ENCODE data around the gene CIDEA.
"Not testable (repeated sequence)": the region's sequence is repeated elsewhere in the genome, so short reads cannot be mapped to it uniquely, and the experiment has no call there.

Gene CIDEA, protein sequence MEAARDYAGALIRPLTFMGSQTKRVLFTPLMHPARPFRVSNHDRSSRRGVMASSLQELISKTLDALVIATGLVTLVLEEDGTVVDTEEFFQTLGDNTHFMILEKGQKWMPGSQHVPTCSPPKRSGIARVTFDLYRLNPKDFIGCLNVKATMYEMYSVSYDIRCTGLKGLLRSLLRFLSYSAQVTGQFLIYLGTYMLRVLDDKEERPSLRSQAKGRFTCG

DNA sequence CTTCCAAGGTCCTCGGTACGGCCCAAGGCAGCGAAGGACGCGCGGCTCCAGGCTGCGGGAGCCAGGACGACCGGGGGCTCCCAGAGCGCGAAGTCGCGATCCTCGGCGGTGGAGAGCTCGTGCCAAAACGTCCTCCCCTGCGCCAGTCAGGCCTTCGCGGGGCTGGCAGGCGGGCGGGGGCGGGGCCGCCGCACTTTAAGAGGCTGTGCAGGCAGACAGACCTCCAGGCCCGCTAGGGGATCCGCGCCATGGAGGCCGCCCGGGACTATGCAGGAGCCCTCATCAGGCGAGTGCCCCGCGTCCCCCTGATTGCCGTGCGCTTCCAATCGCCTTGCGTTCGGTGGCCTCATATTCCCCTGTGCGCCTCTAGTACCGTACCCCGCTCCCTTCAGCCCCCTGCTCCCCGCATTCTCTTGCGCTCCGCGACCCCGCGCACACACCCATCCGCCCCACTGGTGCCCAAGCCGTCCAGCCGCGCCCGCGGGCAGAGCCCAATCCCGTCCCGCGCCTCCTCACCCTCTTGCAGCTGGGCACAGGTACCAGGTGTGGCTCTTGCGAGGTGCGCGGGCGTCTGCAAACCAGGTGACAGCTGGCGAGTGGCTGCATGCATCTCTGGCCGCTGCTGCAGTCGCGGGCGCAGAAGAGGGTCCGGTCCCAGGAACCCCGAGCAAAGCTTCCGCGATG lies at the start of gene CIDEA:
Gene CIDEA (plus strand): TSS at position 226 of the 684 bp plus-strand sequence. CDS start 23 bp downstream, at position 249.
- no peak for DNase-seq

GRCh38 chr18:12208296-12209153 lies 45.6 kb upstream of the CIDEA start:
- not testable (repeated sequence) for DNase-seq

GRCh38 chr18:12212308-12212707 lies 41.9 kb upstream of the CIDEA start:
- not testable (repeated sequence) for DNase-seq

- not testable (repeated sequence) for DNase-seq
Observed at GRCh38 chr18:12214296-12215005, 39.7 kb upstream of the CIDEA start.

- DNase-seq: not testable (repeated sequence)
Observed at GRCh38 chr18:12216471-12216870, 37.7 kb upstream of the CIDEA start.

GRCh38 chr18:12218603-12219002 lies 35.6 kb upstream of the CIDEA start:
- DNase-seq: not testable (repeated sequence)

DNA sequence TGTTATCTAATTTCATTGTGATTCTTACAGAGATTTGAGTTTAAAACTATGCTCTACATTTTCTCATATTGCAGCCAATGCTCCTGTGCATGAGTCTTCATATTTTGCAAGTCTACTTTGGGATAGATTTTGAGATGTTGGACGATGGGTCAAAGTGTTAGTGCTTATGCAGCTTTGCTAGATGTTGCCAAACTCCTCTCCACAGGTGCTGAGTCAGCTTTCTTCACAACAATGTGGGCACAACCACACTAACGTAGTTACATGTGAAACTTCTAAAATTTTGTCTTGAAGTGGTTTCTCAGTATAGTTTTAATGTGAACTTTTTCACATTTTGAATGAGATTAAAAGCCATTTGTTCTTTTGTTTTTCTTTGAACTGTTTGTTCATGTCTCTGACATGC lies 32.1 kb upstream of the CIDEA start:
- DNase-seq: not testable (repeated sequence)

GRCh38 chr18:12223326-12223725 lies 30.8 kb upstream of the CIDEA start:
- not testable (repeated sequence) for DNase-seq

- not testable (repeated sequence) for DNase-seq
Observed at GRCh38 chr18:12226807-12227206, 27.4 kb upstream of the CIDEA start.

DNA sequence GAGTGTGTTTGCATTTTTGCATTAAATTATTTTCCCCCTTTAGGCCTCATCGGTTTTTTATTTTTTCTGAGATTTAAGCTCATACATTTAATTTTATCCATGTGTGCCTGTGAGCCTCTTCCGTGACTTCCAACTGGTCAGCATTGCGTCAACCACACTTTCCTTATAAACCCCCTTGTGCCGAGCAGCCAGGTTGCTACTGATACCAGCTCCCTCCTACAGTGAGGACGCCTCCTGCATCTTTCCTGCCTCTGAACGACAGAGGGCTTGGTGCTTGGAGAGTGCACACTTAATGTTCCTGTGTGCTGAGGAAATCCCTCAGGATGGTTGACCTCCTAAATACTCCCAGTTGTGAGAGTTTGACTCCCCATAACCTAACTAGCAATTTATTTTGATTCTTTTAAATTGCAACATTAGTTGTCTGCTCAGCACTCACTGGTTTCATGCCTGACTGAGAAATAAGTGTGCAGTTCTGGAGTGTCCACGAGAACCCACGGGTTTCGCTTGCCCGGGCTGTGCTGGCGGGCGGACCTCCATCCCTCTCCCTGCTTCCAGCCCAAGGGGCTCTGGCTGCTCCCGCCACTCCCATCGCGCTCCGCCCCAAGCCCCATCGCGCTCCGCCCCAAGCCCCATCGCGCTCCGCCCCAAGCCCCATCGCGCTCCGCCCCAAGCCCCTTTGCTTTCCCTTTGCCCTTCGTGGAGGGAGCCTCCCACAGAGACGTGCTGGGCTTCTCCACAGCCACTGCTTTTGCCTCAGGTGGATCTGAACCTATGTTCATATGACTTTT lies 26.6 kb upstream of the CIDEA start:
- not testable (repeated sequence) for DNase-seq

DNA sequence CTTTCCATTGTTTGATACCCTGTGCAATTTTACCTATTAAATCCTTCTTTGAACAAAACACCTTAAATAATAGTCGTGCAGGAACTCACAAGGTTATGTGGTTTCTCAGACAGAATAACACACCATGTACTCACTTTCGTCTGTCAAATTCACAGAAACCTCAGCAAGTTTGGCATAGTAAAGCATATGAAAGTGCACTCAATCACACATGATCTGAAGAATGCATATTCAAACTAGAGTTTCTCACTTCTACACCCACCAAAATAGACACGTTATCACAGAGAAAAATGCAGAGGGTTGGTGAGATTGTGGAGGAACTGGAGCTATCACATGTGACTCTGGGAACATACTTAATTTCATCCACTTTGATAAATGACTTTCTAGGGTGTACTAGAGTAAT lies 25.9 kb upstream of the CIDEA start:
- DNase-seq: not testable (repeated sequence)

DNA sequence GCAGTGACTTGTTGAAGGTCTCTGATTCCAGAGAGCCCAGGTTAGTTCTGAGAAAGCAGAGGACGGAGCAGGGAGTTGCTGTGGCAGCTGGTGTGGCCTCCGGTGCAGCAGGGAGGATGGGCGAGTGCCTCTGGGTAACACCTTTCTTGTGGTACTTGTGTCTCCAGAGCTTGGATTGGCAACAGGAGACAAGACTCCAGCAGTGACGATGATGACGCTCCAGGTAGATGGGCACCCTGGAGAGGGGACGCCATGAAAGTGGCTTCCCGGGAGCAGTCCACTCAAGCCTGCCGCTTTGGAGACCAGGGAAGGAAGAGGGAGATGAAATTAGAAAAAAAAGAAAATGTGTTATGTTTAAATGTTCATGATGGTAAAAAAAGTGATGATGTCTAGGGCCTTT lies 23.6 kb upstream of the CIDEA start:
- DNase-seq: not testable (repeated sequence)

GRCh38 chr18:12231040-12231882 lies 22.9 kb upstream of the CIDEA start:
- DNase-seq: no peak

- DNase-seq: no peak
Observed at GRCh38 chr18:12231986-12232385, 22.2 kb upstream of the CIDEA start.

GRCh38 chr18:12233378-12233777 lies 20.8 kb upstream of the CIDEA start:
- DNase-seq: no peak

DNA sequence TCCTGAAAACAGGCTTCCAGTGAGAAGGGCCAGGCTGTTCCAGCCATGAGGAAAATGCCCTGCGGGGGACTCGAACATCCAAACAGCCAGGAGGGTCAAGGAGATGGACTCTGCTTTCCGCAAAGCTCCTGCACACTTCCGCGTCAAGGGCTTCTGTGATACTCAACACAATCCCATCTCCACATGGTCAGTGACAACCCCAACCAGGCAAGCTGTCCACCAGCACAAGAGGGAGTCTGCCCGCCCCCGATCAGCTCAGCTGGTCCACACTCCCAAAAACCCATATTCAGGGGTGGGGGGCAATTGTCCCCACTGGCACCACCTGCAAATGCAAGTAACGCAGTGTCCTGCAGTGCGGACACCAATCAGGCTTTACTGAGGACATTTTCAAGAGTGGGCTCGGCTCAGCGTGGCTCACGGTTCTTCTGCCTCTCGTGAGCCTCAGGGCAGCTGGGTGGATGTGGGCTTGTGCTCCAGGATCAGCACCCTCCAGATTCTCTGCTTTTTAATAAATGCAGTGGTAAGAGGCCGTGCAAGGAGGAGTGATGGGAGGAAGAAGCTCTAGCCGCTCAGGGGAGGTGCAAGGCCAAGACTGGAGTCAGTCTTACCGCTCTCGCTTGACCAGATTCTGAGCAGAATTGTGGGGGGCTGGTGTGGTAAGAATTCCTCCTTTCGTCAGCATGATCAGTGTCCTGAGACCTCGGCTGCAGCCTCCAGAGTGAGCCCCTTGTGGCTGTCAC lies 19.5 kb upstream of the CIDEA start:
- DNase-seq: no peak

DNA sequence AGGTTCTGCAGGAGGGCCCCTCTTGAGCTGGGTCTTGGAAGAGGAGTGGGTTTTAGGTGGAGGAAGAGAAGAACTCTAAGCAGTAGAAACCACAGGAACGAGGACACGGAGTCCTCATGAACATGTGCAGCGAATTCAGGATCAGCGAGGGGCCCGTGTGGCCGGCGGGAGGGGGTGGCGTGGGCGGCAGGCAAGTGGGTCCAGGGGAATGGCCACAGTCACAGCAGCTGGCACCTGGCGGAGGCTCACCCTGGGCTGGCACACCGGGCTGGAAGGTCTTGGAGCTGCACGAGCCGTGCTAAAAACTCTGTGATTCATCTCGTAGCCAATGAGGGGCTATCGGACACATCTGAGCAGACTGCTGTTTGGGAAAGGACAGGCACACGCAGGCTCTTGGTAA lies 18.0 kb upstream of the CIDEA start:
- DNase-seq: no peak

DNA sequence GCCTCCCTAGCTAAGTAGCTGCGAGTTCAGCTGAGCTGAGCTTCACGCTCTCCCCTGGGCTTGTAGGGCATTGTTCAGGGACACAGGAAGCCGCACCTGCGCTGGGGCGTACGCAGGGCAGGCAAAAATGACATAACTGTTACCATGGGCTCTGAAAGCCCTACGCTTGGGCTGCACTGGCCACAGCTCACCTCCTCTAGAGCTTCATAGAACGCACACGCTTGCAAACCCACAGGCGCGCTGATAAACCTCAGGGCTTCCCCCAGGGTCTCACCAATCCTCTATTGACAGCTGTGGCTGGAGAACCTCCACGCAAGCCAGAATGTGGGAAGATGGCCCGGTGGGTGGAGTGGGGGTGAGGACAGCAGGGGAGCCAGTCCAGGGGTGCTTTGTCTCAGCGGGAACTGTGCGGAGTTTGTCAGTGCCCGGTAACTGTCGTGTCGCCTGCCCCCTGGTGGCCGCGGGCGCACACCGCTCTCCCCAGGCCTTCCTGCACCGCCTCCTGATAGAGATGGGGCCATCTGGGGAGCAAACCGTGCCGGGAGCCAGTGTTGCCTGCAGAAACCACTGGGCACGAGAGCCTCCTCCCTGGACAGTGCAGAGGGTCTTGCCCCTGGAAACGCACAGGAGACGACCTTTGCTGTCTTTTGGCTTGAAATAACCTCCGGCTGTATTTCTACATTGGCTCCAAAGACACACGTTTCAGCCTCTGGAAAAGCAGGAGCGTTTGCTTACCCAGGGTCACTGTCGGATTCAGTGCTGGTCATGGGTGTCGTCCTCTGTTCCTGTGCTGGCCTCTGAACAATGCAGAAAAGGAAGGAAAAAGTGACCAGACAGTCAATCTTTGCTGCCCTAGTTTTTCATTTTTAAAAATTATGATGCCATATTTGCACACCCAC lies 17.0 kb upstream of the CIDEA start:
- peak; percentile 54 for DNase-seq

DNA sequence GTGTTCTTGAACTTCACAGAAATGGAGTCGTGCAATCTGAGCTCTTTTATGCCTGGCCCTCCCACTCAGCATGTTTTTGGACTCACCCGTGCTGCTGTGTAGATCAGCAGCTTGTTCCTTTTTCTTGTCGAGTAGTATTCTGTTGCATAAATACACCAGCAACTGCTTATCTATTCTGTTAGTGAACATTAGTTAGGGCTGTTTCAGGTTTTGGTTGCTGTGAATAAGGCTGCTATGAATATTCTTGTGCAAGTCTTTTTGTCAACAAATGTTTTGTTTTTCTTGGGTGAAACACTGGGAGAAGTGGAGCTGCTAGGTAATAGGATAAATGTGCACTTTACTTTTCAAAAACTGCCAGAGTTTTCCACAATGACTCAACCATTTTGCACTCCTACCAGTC lies 15.3 kb upstream of the CIDEA start:
- no peak for DNase-seq
